Heart right ventricle (tissue), 16 donors: ENCODE results near the gene ALDH3B1. TPM values are rescaled to one million over a fixed set of nuclear protein-coding genes. Genes with fewer than 3 reads are reported as not detected.
"Not testable (repeated sequence)": the region's sequence is repeated elsewhere in the genome, so short reads cannot be mapped to it uniquely, and the experiment has no call there.

Source experiments
- ATAC-seq, 8 donors: fragments of 200-7000 bp; cut with Tn5 transposase; one replicate each; pipeline ENCODE4 v1.9.1; 2020; ENCODE audit warnings: mild to moderate bottlenecking in 8 of 8, moderate library complexity in 8 of 8, moderate number of reproducible peaks in 1 of 8
- DNase-seq, 2 donors: peaks; one replicate each; pipeline ENCODE4 v3.0.0-alpha.2; 2020
- H3K27ac ChIP-seq, 10 donors: fragments of 200-600 bp; sonication (generic) in 2 of 10; one replicate each; pipeline versions ENCODE4 v1.5.0 to v1.8.0; 2020 to 2022; ENCODE audit warnings: mild to moderate bottlenecking in 3 of 10
- H3K27me3 ChIP-seq, 7 donors: fragments of 200-600 bp; one replicate each; pipeline ENCODE4 v1.8.0; 2021 to 2022; ENCODE audit warnings: mild to moderate bottlenecking in 2 of 7
- H3K36me3 ChIP-seq, 9 donors: fragments of 200-600 bp; sonication (generic) in 1 of 9; one replicate each; pipeline versions ENCODE4 v1.5.0 to v1.8.0; 2020 to 2022; ENCODE audit warnings: mild to moderate bottlenecking in 2 of 9
- H3K4me1 ChIP-seq, 9 donors: fragments of 200-600 bp; sonication (generic) in 1 of 9; one replicate each; pipeline versions ENCODE4 v1.5.0 to v1.8.0; 2020 to 2022; ENCODE audit warnings: mild to moderate bottlenecking in 4 of 9
- H3K4me3 ChIP-seq, 10 donors: fragments of 200-600 bp; sonication (generic) in 2 of 10; one replicate each; pipeline versions ENCODE4 v1.5.0 to v1.8.0; 2020 to 2022; ENCODE audit warnings: mild to moderate bottlenecking in 7 of 10, moderate library complexity in 2 of 10
- H3K9me3 ChIP-seq, 11 donors: fragments of 200-600 bp in 10 of 11; sonication (generic) in 2 of 11; one replicate each; pipeline versions ENCODE4 v1.5.0 to v1.8.0; 2013 to 2022; ENCODE audit warnings: mild to moderate bottlenecking in 2 of 11, control low read depth in 1 of 11, moderate library complexity in 1 of 11
- CTCF ChIP-seq, 9 donors: fragments of 200-600 bp; sonication (generic) in 2 of 9; IDR thresholded peaks; one replicate each; pipeline versions ENCODE4 v1.5.0 to v1.8.0; 2021 to 2022; ENCODE audit warnings: antibody characterized with exemption in 9 of 9, mild to moderate bottlenecking in 5 of 9, moderate library complexity in 1 of 9
- WGBS, 2 donors: extraction: QIAGEN DNeasy Blood & Tissue Kit; methylation state at CpG; one replicate each; pipeline ENCODE4 v1.1.7; 2013; ENCODE audit warnings: inconsistent platforms in 1 of 2; 5-methylcytosine and 5-hydroxymethylcytosine counted together
- intact Hi-C, 10 donors: fragments of 100-400 bp; cut with DNase I; formaldehyde crosslinking; loops; one replicate each; pipeline versions ENCODE4 v1.11.1 to v1.14.2; 2022
- polyA plus RNA-seq, 2 donors: library from polyadenylated mRNA; stranded (reverse); fragments of 200-250 nt; gene quantifications; one replicate each; pipeline ENCODE4 v1.2.3, GENCODE V29; 2013
- total RNA-seq, 10 donors: library from RNA; stranded (reverse); fragmentation: NEBNext Ultra II Directional in 3 of 10; extraction: Animal tissue kit (Norgen Biotek cat#: 25700) in 3 of 10; gene quantifications; one replicate each; pipeline versions ENCODE4 v1.2.1 to v1.2.4, GENCODE V29; 2021 to 2023
- donor health status: Arrhythmogenic right ventricular cardiomyopathy.
- donor health status: ischemic (EF 13 %, LVEDD 7.1; RV severe dilation, severe dysfunction).
- donor health status: healthy with polysubstance abuse.
- donor health status: DM: no; HTN: yes; CAD: no.
- donor health status: DM: no; HTN: no; CAD: no.
- donor health status: ischemic (EF 25% LVEDD 6.9; RV normal size, moderate dysfunction).
- donor health status: ischemic (EF 25% LVEDD 5.7; RV mildly dilated, moderate dysfunction).
- donor health status: healthy.
- donor health status: DM: yes; HTN: yes; CAD: no.
- donor health status: Ischemic cardiomyopathy.
- donor health status: ischemic (EF 35%, LVEDD 5.7; RV mildly dilated, moderate dysfunction).
- donor health status: nonischemic (EF 11% LVEDD 7.7; RV severe dilation, severe dysfunction).
- donor health status: DM: yes; HTN: yes; CAD: no.
- donor health status: PGD.
- donor health status: ischemic (EF 29% LVEDD 5.4; RV normal size, mild dysfunction).
- donor health status: nonischemic (EF 23%, LVEDD 6.1; RV moderate dilation, normal function).

Gene ALDH3B1
- total and polyA plus RNA-seq, 12 donors, result 2.1 to 11.0 (median 4.3) TPM

- no peak for ATAC-seq
- Histone ChIP-seq H3K27me3 (peaks cover 0 to 38% (median 0%) of the 10 kb centered on the region in 7 donors), H3K36me3 (no peaks in the 10 kb centered on the region), H3K9me3 (no peaks in the 10 kb centered on the region), H3K4me3 (no peak overlapping the region), H3K27ac (no peak overlapping the region), H3K4me1 (no peaks in the 10 kb centered on the region)
- WGBS, 2 donors, result 78 to 83% methylated on average over 29 of the region's 29 CpGs
- intact Hi-C loops, result no loop called here
- TF ChIP-seq CTCF (IDR thresholded peaks at IDR 0.05), result no peak
- DNase-seq, result no peak
These were observed 26.2 kb upstream of the ALDH3B1 start for GRCh38 chr11:67983951-67984350.

GRCh38 chr11:67985302-67985701 lies 24.8 kb upstream of the ALDH3B1 start:
- DNase-seq, H3K36me3 ChIP-seq, H3K4me1 ChIP-seq, H3K27ac ChIP-seq, H3K4me3 ChIP-seq, ATAC-seq, intact Hi-C loops, H3K9me3 ChIP-seq: not testable (repeated sequence)
- WGBS, 2 donors, result 85 to 86% methylated on average over 6 of the region's 6 CpGs
- peaks cover 0 to 33% (median 0%) of the 10 kb centered on the region in 7 donors for H3K27me3 ChIP-seq

- intact Hi-C loops, H3K27ac ChIP-seq, H3K36me3 ChIP-seq, H3K9me3 ChIP-seq, DNase-seq: not testable (repeated sequence)
- Histone ChIP-seq H3K4me3 (peak overlapping the region in 7 of 10 donors; percentile 7 to 31 (median 14)), H3K27me3 (peaks cover 0 to 24% (median 13%) of the 10 kb centered on the region in 7 donors), H3K4me1 (peaks cover 0 to 11% (median 9%) of the 10 kb centered on the region in 9 donors)
- peak in 2 of 8 donors; percentile 55 to 63 for ATAC-seq
- 10 to 13% methylated on average over 46 to 50 of the region's 58 CpGs for WGBS, 2 donors
These were observed 19.4 kb upstream of the ALDH3B1 start for GRCh38 chr11:67990546-67991346.

- Histone ChIP-seq H3K4me3 (peak overlapping the region in 8 of 10 donors; percentile 7 to 31 (median 16)), H3K27me3 (peaks cover 0 to 19% (median 13%) of the 10 kb centered on the region in 7 donors), H3K4me1 (peaks cover 0 to 11% (median 9%) of the 10 kb centered on the region in 9 donors)
- WGBS, 2 donors, result 13 to 16% methylated on average over 31 to 62 of the region's 70 CpGs
- H3K27ac ChIP-seq, DNase-seq, intact Hi-C loops, H3K36me3 ChIP-seq, H3K9me3 ChIP-seq, ATAC-seq: not testable (repeated sequence)
These were observed 18.6 kb upstream of the ALDH3B1 start for GRCh38 chr11:67991347-67992121.

GRCh38 chr11:67993821-67994220 lies 16.3 kb upstream of the ALDH3B1 start:
- DNase-seq, H3K36me3 ChIP-seq, H3K4me3 ChIP-seq, intact Hi-C loops, H3K9me3 ChIP-seq, H3K27ac ChIP-seq, ATAC-seq: not testable (repeated sequence)
- TF ChIP-seq CTCF (IDR thresholded peaks at IDR 0.05), result peak in 8 of 9 donors; percentile 34 to 61 (median 54)
- H3K27me3 ChIP-seq, result peaks cover 0 to 19% (median 13%) of the 10 kb centered on the region in 7 donors
- peaks cover 0 to 11% (median 9%) of the 10 kb centered on the region in 9 donors for H3K4me1 ChIP-seq
- WGBS, 2 donors, result 45 to 52% methylated on average over 12 of the region's 12 CpGs

- H3K27ac ChIP-seq, H3K9me3 ChIP-seq, H3K4me3 ChIP-seq, H3K36me3 ChIP-seq, ATAC-seq, DNase-seq, intact Hi-C loops: not testable (repeated sequence)
- 97 to 99% methylated on average over 5 of the region's 5 CpGs for WGBS, 2 donors
- Histone ChIP-seq H3K4me1 (peaks cover 0 to 11% (median 9%) of the 10 kb centered on the region in 9 donors), H3K27me3 (peaks cover 0 to 19% (median 13%) of the 10 kb centered on the region in 7 donors)
These were observed 15.7 kb upstream of the ALDH3B1 start for GRCh38 chr11:67994387-67994786.

GRCh38 chr11:67995129-67995528 lies 15.0 kb upstream of the ALDH3B1 start:
- DNase-seq, intact Hi-C loops, H3K9me3 ChIP-seq, H3K4me3 ChIP-seq, H3K36me3 ChIP-seq, ATAC-seq, H3K27ac ChIP-seq: not testable (repeated sequence)
- Histone ChIP-seq H3K27me3 (peaks cover 0 to 19% (median 13%) of the 10 kb centered on the region in 7 donors), H3K4me1 (peaks cover 0 to 11% (median 9%) of the 10 kb centered on the region in 9 donors)
- WGBS, 2 donors, result 94% methylated on average over 3 of the region's 3 CpGs

- H3K4me3 ChIP-seq, DNase-seq, ATAC-seq, H3K36me3 ChIP-seq, H3K27ac ChIP-seq, intact Hi-C loops, H3K9me3 ChIP-seq: not testable (repeated sequence)
- peaks cover 0 to 11% (median 9%) of the 10 kb centered on the region in 9 donors for H3K4me1 ChIP-seq
- H3K27me3 ChIP-seq, result peaks cover 0 to 19% (median 13%) of the 10 kb centered on the region in 7 donors
- 87 to 89% methylated on average over 14 of the region's 14 CpGs for WGBS, 2 donors
These were observed 14.5 kb upstream of the ALDH3B1 start for GRCh38 chr11:67995579-67995978.
